Measurements from ENCODE around the gene IL7R. TPM values are rescaled to one million over a fixed set of nuclear protein-coding genes. Genes with fewer than 3 reads are reported as not detected.

IL7R gene, protein sequence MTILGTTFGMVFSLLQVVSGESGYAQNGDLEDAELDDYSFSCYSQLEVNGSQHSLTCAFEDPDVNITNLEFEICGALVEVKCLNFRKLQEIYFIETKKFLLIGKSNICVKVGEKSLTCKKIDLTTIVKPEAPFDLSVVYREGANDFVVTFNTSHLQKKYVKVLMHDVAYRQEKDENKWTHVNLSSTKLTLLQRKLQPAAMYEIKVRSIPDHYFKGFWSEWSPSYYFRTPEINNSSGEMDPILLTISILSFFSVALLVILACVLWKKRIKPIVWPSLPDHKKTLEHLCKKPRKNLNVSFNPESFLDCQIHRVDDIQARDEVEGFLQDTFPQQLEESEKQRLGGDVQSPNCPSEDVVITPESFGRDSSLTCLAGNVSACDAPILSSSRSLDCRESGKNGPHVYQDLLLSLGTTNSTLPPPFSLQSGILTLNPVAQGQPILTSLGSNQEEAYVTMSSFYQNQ
- total RNA-seq (ENCODE audit: unreplicated experiment), result 0.54 TPM
- long read RNA-seq, result 0 reads

DNA sequence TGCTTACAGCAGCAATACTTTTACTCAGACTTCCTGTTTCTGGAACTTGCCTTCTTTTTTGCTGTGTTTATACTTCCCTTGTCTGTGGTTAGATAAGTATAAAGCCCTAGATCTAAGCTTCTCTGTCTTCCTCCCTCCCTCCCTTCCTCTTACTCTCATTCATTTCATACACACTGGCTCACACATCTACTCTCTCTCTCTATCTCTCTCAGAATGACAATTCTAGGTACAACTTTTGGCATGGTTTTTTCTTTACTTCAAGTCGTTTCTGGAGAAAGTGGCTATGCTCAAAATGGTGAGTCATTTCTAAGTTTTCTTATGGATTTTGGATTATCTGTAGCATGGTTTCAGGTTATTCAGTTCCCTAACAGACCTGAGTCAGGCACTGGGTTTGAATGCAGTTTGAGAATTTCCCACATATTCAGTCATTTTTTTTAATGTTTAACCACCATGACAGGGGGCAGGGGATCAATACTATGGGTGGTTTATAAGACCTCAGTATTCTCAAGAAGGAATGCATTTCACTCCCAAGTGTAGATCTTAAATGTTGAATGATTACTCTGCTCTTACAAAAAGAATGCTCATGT, at the start of gene IL7R:
Gene IL7R, plus strand, starts transcription at position 127 of the 587 bp plus-strand sequence. Its CDS starts 87 bp downstream, at position 214.
- H3K27me3 Mint-ChIP-seq (ENCODE audit: unreplicated experiment), result peaks cover 1% of the 10 kb centered on the region
- H3K9me3 Mint-ChIP-seq (ENCODE audit: unreplicated experiment), result no peaks in the 10 kb centered on the region
- H3K27ac Mint-ChIP-seq (ENCODE audit: unreplicated experiment), result peak within 1 kb of the TSS; percentile 1
- TF ChIP-seq, protein P1, sequence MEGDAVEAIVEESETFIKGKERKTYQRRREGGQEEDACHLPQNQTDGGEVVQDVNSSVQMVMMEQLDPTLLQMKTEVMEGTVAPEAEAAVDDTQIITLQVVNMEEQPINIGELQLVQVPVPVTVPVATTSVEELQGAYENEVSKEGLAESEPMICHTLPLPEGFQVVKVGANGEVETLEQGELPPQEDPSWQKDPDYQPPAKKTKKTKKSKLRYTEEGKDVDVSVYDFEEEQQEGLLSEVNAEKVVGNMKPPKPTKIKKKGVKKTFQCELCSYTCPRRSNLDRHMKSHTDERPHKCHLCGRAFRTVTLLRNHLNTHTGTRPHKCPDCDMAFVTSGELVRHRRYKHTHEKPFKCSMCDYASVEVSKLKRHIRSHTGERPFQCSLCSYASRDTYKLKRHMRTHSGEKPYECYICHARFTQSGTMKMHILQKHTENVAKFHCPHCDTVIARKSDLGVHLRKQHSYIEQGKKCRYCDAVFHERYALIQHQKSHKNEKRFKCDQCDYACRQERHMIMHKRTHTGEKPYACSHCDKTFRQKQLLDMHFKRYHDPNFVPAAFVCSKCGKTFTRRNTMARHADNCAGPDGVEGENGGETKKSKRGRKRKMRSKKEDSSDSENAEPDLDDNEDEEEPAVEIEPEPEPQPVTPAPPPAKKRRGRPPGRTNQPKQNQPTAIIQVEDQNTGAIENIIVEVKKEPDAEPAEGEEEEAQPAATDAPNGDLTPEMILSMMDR (IDR thresholded peaks at IDR 0.05; ENCODE audit: unreplicated experiment), result no peak
- H3K4me1 Mint-ChIP-seq (ENCODE audit: unreplicated experiment), result peaks cover 15% of the 10 kb centered on the region
- no peaks in the 10 kb centered on the region for H3K36me3 Mint-ChIP-seq (ENCODE audit: low read depth, unreplicated experiment)
- no peak within 1 kb of the TSS for H3K4me3 Mint-ChIP-seq (ENCODE audit: unreplicated experiment)
- no peak for DNase-seq (ENCODE audit: low spot score)

DNA sequence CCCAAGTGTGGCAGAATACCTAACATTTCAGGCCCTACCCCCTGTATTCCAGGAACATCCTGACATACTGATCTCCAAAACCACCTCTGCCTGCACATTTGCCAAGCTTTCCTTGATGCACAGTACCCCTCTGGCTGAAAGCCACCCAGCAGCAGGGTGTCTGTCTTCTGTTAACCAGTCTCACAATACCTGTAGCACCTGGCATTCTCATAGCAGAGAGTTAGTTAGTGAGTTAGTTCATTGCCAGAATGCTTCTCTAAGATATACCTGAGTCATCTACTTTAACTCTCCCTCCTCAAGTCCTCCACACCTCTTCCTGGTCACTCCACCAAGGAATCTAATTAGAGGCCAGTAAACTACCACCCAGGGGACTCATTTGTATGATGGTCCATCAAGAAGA, 46.1 kb upstream of the IL7R start:
- DNase-seq (ENCODE audit: low spot score), result no peak
- Mint-ChIP-seq H3K27ac (ENCODE audit: unreplicated experiment) (no peak overlapping the region), H3K4me1 (ENCODE audit: unreplicated experiment) (peaks cover 3% of the 10 kb centered on the region), H3K4me3 (ENCODE audit: unreplicated experiment) (no peak overlapping the region), H3K36me3 (ENCODE audit: low read depth, unreplicated experiment) (no peaks in the 10 kb centered on the region), H3K27me3 (ENCODE audit: unreplicated experiment) (peaks cover 3% of the 10 kb centered on the region), H3K9me3 (ENCODE audit: unreplicated experiment) (no peaks in the 10 kb centered on the region)
- TF ChIP-seq, protein P1 (IDR thresholded peaks at IDR 0.05; ENCODE audit: unreplicated experiment), result no peak

DNA sequence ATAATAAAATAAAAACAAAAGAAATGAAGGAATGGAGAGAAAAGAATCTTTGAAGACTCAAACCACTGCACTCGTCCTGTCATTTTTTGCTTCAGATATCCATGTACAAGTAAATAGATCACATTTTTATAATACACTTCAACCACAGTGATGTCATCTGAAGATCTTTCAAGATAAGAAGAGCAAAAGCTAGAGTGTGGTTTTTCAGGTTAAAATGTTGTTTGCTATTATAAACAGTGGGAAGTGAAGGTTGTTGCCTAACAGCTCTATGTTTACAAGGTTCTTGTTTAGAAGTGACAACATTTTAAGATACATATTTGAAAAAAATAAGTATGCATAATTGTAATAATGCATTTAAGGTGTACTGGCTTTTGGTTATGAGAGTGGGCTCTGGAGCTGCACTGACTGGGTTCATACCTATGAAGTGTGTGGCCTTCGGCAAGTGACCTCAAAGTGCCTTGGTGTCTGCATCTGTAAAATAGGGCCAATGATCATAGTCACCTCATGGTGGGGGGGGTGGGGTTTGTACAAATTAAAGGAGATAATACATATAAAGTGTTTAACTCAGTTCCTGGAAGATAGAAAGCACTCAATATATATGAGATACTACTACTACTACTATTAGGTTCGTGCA, 45.5 kb upstream of the IL7R start:
- Mint-ChIP-seq H3K9me3 (ENCODE audit: unreplicated experiment) (no peaks in the 10 kb centered on the region), H3K36me3 (ENCODE audit: low read depth, unreplicated experiment) (no peaks in the 10 kb centered on the region), H3K4me3 (ENCODE audit: unreplicated experiment) (no peak overlapping the region), H3K4me1 (ENCODE audit: unreplicated experiment) (peaks cover 3% of the 10 kb centered on the region), H3K27ac (ENCODE audit: unreplicated experiment) (no peak overlapping the region), H3K27me3 (ENCODE audit: unreplicated experiment) (peaks cover 3% of the 10 kb centered on the region)
- TF ChIP-seq, protein P1 (IDR thresholded peaks at IDR 0.05; ENCODE audit: unreplicated experiment), result no peak
- DNase-seq (ENCODE audit: low spot score), result no peak

DNA sequence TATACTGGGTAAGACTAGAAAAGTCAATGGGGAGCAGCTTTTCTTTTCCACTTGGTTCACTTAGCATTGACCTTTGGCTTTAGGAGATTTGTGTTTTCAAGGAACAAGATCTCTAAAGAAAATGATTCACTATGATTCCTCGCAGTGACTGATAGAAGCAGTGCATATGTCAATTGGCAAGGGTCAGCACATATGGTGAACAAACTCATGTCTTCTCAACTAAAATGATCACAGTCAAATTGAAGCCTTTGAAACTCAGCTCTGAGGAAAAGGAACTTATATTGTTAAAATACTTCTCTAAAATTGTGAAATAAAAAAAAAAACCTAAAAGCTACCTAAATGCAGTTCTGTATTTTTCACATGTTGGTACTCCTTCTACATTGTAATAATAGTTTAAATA, 43.2 kb upstream of the IL7R start:
- no peaks in the 10 kb centered on the region for H3K9me3 Mint-ChIP-seq (ENCODE audit: unreplicated experiment)
- H3K27ac Mint-ChIP-seq (ENCODE audit: unreplicated experiment), result no peak overlapping the region
- no peak overlapping the region for H3K4me3 Mint-ChIP-seq (ENCODE audit: unreplicated experiment)
- TF ChIP-seq, protein P1 (IDR thresholded peaks at IDR 0.05; ENCODE audit: unreplicated experiment), result no peak
- H3K27me3 Mint-ChIP-seq (ENCODE audit: unreplicated experiment), result peaks cover 3% of the 10 kb centered on the region
- DNase-seq (ENCODE audit: low spot score), result no peak
- H3K36me3 Mint-ChIP-seq (ENCODE audit: low read depth, unreplicated experiment), result no peaks in the 10 kb centered on the region
- no peaks in the 10 kb centered on the region for H3K4me1 Mint-ChIP-seq (ENCODE audit: unreplicated experiment)

All from endothelial cell (in vitro differentiated cells).